ENCODE data around the gene PACSIN2. TPM values are rescaled to one million over a fixed set of nuclear protein-coding genes. Genes with fewer than 3 reads are reported as not detected.

Gene PACSIN2
- total RNA-seq, 1 experiment from 2014 or later: 53.9 TPM

GRCh38 chr22:42865536-42865935 is 149.4 kb downstream of the PACSIN2 start:
- DNase-seq (ENCODE audit: low read depth): no peak

GRCh38 chr22:42863349-42863961 is 151.5 kb downstream of the PACSIN2 start:
- DNase-seq (ENCODE audit: low read depth): peak; percentile 97

GRCh38 chr22:42862045-42862734 is 152.8 kb downstream of the PACSIN2 start:
- DNase-seq (ENCODE audit: low read depth): peak; percentile 54

- DNase-seq (ENCODE audit: low read depth): no peak
Observed at GRCh38 chr22:42860968-42861367, 154.0 kb downstream of the PACSIN2 start.

- DNase-seq (ENCODE audit: low read depth): no peak
Observed at GRCh38 chr22:42857845-42858481, 157.0 kb downstream of the PACSIN2 start.

- peak; percentile 86 for DNase-seq (ENCODE audit: low read depth)
Observed at GRCh38 chr22:42856865-42857704, 157.9 kb downstream of the PACSIN2 start, which contains the start of gene ARFGAP3. Gene ARFGAP3 (minus strand): TSS chr22:42857273. CDS start chr22:42857182, 91 bp downstream.

- no peak for DNase-seq (ENCODE audit: low read depth)
Observed at GRCh38 chr22:42856179-42856864, 158.6 kb downstream of the PACSIN2 start.

- DNase-seq (ENCODE audit: low read depth): no peak
Observed at GRCh38 chr22:42855721-42856120, 159.2 kb downstream of the PACSIN2 start.

- DNase-seq (ENCODE audit: low read depth): no peak
Observed at GRCh38 chr22:42855211-42855610, 159.7 kb downstream of the PACSIN2 start.

GRCh38 chr22:42848941-42849550 is 165.9 kb downstream of the PACSIN2 start:
- no peak for DNase-seq (ENCODE audit: low read depth)

GRCh38 chr22:42847110-42847509 is 167.8 kb downstream of the PACSIN2 start:
- DNase-seq (ENCODE audit: low read depth): no peak

- no peak for DNase-seq (ENCODE audit: low read depth)
Observed at GRCh38 chr22:42844756-42845155, 170.2 kb downstream of the PACSIN2 start.

GRCh38 chr22:42842658-42843370 is 172.1 kb downstream of the PACSIN2 start:
- peak; percentile 8 for DNase-seq (ENCODE audit: low read depth)

- no peak for DNase-seq (ENCODE audit: low read depth)
Observed at GRCh38 chr22:42841444-42841843, 173.5 kb downstream of the PACSIN2 start.

- no peak for DNase-seq (ENCODE audit: low read depth)
Observed at GRCh38 chr22:42837556-42837955, 177.4 kb downstream of the PACSIN2 start.

GRCh38 chr22:42836026-42836425 is 178.9 kb downstream of the PACSIN2 start:
- no peak for DNase-seq (ENCODE audit: low read depth)

- DNase-seq (ENCODE audit: low read depth): no peak
Observed at GRCh38 chr22:42834177-42834949, 180.6 kb downstream of the PACSIN2 start.

GRCh38 chr22:42833104-42833503 is 181.8 kb downstream of the PACSIN2 start:
- DNase-seq (ENCODE audit: low read depth): no peak

GRCh38 chr22:42831712-42832111 is 183.2 kb downstream of the PACSIN2 start:
- no peak for DNase-seq (ENCODE audit: low read depth)
